ENCODE results near the gene RGS5. TPM values are rescaled to one million over a fixed set of nuclear protein-coding genes. Genes with fewer than 3 reads are reported as not detected.
"Not testable (repeated sequence)": the region's sequence is repeated elsewhere in the genome, so short reads cannot be mapped to it uniquely, and the experiment has no call there.

The RGS5 gene
- total RNA-seq: 100 to 1,000 TPM in 3 of 4 donors, 10 to 100 TPM in 1; 88.9 to 455 (median 205) TPM

- Histone ChIP-seq H3K4me3 (peak within 1 kb of the TSS; percentile 8 to 39 (median 23)), H3K27ac (replicated peaks in 1 of 4) (peak within 1 kb of the TSS; percentile 9 to 70 (median 50)), H3K27me3 (no peaks in the 10 kb centered on the region), H3K9me3 (no peaks in the 10 kb centered on the region), H3K36me3 (no peaks in the 10 kb centered on the region), H3K4me1 (peaks cover 0 to 13% (median 4%) of the 10 kb centered on the region in 4 donors)
- TF ChIP-seq POLR2AphosphoS5 (IDR thresholded peaks at IDR 0.05) (peak in 1 of 2 donors; percentile 71), CTCF (IDR thresholded peaks at IDR 0.05) (no peak)
- 36% methylated on average over 4 of the region's 4 CpGs for WGBS
- no peak for DNase-seq (ENCODE audit: extremely low spot score)
- intact Hi-C loops (cut with DNase I): no loop called here
Measured at GRCh38 chr1:163202833-163203451, at the start of gene RGS5. RGS5 (minus strand) TSS chr1:163202916; CDS start chr1:163202835, 81 bp downstream.

GRCh38 chr1:163250382-163250974 lies 47.8 kb upstream of the RGS5 start:
- H3K4me3 ChIP-seq: no peak overlapping the region
- H3K36me3 ChIP-seq: no peaks in the 10 kb centered on the region
- H3K9me3 ChIP-seq: no peaks in the 10 kb centered on the region
- no peak overlapping the region for H3K27ac ChIP-seq (replicated peaks in 1 of 4)
- 81% methylated on average over 2 of the region's 2 CpGs for WGBS
- no peak for TF ChIP-seq EP300 (IDR thresholded peaks at IDR 0.05)
- no peak for TF ChIP-seq POLR2AphosphoS5 (IDR thresholded peaks at IDR 0.05)
- TF ChIP-seq CTCF (IDR thresholded peaks at IDR 0.05): no peak
- no peak for TF ChIP-seq POLR2A (IDR thresholded peaks at IDR 0.05; ENCODE audit: low read depth)
- DNase-seq (ENCODE audit: extremely low spot score): no peak
- intact Hi-C loops (cut with DNase I): no loop called here
- H3K4me1 ChIP-seq: no peaks in the 10 kb centered on the region
- no peaks in the 10 kb centered on the region for H3K27me3 ChIP-seq

GRCh38 chr1:163248064-163248463 lies 45.3 kb upstream of the RGS5 start:
- Histone ChIP-seq H3K27ac (replicated peaks in 1 of 4) (no peak overlapping the region), H3K4me1 (peaks cover 0 to 15% (median 10%) of the 10 kb centered on the region in 4 donors), H3K4me3 (no peak overlapping the region), H3K9me3 (no peaks in the 10 kb centered on the region), H3K36me3 (no peaks in the 10 kb centered on the region), H3K27me3 (no peaks in the 10 kb centered on the region)
- intact Hi-C loops (cut with DNase I): no loop called here
- TF ChIP-seq POLR2AphosphoS5 (IDR thresholded peaks at IDR 0.05) (no peak), EP300 (IDR thresholded peaks at IDR 0.05) (no peak)
- DNase-seq (ENCODE audit: extremely low spot score): no peak

- intact Hi-C loops (cut with DNase I); H3K4me3 ChIP-seq; DNase-seq (ENCODE audit: extremely low spot score); H3K36me3 ChIP-seq; H3K27ac ChIP-seq (replicated peaks in 1 of 4); H3K27me3 ChIP-seq; H3K9me3 ChIP-seq: not testable (repeated sequence)
- WGBS: 86% methylated on average over 1 of the region's 1 CpG
- peaks cover 0 to 15% (median 10%) of the 10 kb centered on the region in 4 donors for H3K4me1 ChIP-seq
Measured at GRCh38 chr1:163244648-163245047, 41.9 kb upstream of the RGS5 start.

GRCh38 chr1:163241746-163242145 lies 39.0 kb upstream of the RGS5 start:
- Histone ChIP-seq H3K4me3 (no peak overlapping the region), H3K4me1 (peaks cover 0 to 15% (median 10%) of the 10 kb centered on the region in 4 donors), H3K9me3 (no peaks in the 10 kb centered on the region), H3K27me3 (no peaks in the 10 kb centered on the region), H3K27ac (replicated peaks in 1 of 4) (no peak overlapping the region), H3K36me3 (no peaks in the 10 kb centered on the region)
- WGBS: 63% methylated on average over 3 of the region's 3 CpGs
- no peak for TF ChIP-seq POLR2AphosphoS5 (IDR thresholded peaks at IDR 0.05)
- TF ChIP-seq EP300 (IDR thresholded peaks at IDR 0.05): no peak
- no peak for TF ChIP-seq POLR2A (IDR thresholded peaks at IDR 0.05; ENCODE audit: low read depth)
- no peak for TF ChIP-seq CTCF (IDR thresholded peaks at IDR 0.05)
- no peak for DNase-seq (ENCODE audit: extremely low spot score)
- intact Hi-C loops (cut with DNase I): no loop called here
